CD4-positive, alpha-beta T cell treated with Interleukin-15 for 4 hours (primary cell): ENCODE data around the gene VEPH1.
"Not testable (repeated sequence)": the region's sequence is repeated elsewhere in the genome, so short reads cannot be mapped to it uniquely, and the experiment has no call there.

Experiments
- DNase-seq: peaks from one replicate; pipeline ENCODE4 v3.0.0-alpha.2; 2020; ENCODE audit warnings: low spot score

Gene VEPH1

DNA sequence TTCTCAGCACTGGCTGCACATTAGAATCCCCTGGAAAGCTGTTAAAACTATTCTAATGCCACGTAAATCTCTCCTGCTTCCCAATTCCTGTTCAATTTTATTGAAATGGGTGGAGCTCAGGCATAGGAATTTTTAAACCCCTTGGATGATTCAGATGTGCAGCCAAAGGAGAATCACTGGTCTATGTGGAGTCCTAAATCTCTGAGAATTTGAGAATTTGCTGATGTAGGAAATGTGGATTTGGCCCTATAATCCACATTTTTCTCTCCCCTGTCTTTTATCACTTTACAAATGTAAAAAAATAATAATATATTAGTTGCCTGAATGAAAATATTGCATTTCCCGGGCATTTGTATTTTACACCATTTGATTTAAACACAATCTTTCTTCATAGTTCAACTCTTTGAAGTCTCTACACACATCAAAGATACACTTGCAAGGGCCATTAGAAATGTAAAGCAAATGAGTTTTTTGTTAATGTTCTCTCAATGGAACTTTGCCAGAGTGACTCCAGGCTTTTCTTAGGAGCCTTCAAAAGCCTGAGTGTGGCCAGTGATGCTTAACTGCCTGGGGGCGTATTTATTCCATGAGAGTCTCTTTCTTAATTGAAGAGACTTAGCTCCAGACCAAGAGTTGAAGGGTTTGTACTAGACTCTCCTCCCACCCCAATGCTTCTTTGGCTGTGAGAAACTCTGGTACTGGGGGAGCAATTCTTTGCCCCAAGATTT lies 115.3 kb downstream of the VEPH1 start:
- DNase-seq = no peak

DNA sequence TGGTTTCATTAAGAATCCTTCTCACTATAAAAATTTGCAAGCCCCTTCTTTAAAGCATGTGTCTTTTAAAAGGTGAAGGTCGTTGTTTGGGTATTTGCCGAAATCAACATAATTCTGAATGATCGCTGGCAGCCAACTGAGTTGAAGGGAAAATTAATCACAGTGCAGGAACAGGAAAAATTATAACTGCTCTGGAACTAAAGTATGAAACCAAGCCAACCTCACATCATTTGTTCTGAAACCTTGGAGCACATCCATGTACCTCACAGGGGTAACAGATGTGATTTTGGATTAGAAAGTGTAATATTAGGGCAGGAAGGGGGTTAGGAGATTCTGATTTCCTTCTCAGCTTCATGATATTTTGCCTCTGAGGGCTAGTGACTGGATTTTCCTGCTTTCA lies 118.7 kb downstream of the VEPH1 start:
- DNase-seq = no peak

DNA sequence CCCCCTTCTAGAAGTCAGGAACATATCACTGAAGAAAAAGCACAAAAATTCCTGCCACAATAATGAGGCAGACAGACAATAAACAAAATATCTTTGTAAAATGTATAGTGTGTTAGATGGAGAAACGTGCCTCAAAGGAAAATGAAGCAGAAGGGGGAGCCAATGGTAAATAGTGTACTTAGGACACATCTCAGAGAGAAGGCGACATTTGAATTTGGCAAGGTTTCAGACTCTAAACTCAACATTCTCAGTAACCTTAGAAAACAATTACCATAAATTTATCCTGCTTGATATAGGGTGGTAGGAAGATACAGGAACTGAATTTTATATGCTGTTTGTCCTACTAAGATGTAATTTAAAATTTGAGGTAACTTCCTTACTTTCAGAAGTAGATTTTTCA lies 119.2 kb downstream of the VEPH1 start:
- no peak for DNase-seq

DNA sequence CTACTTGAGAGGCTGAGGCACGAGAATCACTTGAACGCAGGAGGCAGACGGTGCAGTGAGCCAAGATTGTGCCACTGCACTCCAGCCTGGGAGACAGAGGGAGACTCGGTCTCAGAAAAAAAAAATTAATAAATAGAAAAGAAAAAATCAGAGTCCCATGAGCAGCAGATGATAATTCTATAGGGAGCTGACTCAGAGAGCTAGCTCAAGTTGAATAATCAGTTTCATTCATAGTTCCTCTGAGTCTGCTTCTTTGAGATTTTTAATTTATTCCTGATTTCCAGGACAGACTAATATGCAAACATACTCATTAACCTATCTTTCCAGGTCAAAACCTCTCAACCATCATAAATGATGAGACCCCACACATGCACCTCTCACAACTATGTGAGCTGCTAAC lies 121.6 kb downstream of the VEPH1 start:
- no peak for DNase-seq

DNA sequence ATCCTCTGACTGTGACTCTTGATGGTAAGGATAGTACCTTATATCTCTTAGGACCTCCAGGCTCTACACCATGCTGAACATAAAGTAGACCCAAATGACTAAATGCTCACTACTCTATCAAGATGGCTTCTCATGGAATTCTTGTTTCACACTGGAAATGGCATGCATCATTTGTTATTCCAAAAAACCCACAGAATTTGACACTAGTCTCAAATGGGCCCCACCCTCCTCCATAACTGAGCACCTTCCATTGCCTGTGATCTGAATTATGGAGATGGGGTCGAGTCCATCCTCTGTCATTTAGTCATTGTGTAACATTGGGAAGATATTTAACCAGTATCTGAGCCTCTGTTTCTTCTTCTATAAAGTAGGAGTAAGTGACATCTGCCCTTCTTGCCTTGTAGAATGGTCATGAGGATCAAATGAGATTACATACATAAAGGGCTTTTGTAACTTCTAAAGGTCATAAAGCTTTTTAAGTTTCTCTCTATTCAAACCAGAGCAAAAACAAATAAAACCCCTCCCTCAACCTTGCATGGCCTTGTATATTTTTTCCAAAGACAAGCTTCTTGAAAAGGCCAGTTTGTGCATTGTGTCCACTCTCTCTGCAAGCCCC lies 123.6 kb downstream of the VEPH1 start:
- no peak for DNase-seq

DNA sequence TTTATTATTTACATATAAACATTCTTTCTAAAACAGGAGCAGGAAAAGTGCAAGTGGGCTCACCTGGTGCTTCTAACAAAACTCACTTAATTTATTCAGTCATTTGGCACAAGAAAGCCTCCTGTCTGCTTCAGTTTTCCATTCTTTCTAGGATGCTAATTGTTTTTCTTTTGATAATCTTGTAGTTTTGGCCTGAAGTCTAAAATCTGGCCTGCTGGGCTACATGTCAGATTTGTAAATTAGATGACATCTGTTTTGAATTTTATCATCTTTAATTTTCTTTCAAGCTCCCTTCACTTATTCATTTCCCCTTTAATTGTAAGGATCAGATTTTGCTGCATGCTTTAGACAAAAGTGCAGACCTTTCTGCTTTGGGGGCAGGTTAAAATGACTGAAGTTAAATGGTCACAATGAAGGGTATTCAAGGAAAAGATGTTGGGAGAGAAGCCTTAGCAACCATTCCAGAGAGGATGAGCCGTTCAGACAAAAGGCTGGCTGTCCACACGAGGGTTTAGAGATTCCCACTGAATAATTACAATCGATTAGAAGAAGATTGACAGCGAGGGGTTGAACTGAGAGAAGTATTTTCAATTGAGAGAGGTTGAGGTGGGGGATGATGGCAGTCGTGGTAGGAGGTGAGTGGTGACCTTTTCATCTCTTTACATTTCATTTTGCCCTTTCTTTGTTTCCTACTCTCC lies 126.5 kb downstream of the VEPH1 start:
- DNase-seq = no peak

DNA sequence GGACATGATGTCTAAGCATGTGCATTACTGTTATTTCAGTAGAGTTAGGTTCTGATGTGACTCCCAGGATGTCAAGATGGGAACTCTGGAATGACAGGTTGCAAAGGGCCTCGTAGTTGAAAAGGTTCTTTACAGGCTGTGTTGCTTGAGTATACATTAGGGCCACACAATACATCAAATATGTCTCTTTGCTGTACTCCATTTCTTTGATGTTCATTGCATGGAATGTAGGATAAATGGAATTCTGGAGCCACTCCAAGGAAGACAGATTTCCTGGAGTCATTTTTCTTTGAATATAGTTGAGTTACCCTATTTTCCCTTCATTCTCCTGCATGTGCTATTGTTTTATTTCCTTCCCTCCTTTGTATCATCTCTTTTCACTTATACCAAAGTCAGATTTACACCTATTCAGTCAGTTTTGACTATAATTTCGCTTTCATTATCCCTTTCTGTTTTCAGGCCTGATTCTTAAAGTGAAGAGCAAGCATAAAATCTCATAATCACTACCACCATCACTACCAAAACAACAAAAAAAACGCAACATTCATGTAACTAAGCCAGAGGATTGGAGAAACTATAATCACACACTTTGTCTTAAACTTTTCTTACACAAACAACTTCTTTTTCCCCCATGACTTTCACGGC lies 127.8 kb downstream of the VEPH1 start:
- DNase-seq = no peak

DNA sequence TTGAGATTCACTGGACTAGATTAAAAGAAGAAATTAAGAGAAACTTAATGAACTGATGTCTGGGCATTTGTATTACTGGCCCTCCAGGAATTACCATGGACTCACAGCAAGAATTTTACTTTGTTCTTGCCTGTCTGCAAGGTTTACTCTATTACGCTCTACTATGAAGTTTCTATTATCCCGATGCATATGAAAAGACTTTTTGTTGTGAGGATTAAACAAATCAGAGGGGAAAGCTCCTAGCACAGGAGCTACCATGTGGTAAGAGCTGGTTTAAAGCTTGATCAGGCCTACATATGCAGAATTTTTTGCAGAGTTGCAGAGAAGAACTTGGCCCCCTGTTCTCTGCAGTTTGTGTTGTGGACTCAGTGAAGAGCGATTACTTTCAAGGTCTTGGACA lies 128.3 kb downstream of the VEPH1 start:
- no peak for DNase-seq

DNA sequence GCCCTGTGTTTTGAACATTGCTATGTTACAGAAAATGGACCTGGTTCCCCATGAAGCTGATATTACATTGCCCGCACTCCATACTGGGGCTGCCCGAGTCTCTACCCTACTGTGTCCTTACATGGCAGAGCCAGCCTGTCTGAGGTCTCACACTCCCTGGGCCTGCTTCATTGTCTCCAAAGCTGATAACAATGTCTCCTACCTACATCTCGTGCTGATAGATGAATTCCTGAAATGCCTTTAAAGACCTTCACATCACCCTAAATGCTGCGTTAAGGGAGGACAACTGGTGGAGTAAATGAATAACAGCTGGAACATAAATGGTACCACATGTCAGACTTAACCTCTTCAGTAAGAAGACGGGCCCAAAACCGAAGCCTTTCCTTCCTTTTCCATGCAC lies 129.4 kb downstream of the VEPH1 start:
- DNase-seq = no peak

DNA sequence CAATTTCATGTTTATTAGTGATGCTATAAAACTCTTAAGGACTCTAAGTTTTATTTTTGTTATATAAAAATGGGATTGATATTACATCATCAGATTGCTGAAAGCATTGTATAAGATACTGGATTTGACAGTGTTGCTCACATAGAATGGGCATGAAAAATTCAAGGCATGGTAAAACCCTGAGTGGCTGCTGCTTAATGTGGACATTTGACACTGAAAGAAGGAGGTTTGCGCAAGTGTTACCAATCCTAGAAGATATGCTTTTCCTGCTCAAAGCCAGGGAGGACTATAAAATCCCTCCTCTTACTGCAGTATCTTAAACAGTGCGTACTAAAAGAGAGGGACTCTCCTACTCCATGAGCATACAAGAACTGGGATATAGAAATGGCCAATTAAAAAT lies 132.3 kb downstream of the VEPH1 start:
- no peak for DNase-seq

DNA sequence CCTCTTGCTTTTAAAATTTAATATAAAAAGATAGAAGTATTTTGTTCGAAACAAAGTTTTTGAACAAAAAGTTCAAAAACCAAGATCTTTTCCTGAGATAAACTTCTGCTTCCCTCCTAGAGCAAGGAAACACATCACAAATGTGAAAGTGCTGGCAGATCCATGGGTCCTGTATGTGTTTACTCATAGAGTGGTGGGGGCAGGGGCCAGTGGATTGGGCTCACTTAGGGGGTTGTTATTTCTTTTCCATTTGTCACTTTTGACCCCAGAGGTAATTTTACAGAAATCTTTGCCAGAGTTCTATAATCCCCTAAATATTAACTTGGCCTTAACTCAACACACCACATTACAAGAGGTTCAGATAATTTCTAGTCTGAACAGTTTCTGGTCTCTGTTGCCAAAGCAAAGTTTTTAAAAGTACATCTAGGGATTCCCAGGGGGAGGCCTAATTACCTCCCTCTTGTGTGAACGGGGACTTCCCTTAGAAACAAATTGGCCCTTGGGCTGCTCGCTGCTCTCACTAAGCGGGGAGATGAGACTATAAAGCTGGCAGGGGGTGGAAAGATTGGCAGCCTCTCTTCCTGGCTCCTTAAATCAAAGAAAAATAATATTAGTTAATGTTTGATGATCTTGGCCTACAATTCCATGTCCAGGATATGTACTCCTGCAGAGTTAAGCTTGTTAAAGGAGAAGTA lies 133.3 kb downstream of the VEPH1 start:
- no peak for DNase-seq

DNA sequence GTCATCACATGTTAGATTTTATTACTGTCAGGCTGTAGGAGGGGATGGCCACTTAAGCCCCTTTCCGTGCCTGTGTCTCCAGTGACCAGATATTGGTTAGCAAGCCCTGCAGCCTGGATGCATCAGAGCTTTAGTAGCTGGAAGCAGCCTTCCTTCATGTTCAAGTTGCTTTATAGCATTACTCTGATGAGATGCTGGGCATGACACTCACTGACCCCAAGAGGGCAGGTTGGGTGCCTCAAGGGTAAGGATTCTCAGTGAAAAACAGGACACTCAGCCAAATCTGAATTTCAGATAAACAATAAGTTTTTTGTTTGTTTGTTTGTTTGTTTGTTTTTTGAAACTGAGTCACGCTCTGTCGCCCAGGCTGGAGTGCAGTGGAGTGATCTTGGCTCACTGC lies 135.0 kb downstream of the VEPH1 start:
- DNase-seq = no peak

DNA sequence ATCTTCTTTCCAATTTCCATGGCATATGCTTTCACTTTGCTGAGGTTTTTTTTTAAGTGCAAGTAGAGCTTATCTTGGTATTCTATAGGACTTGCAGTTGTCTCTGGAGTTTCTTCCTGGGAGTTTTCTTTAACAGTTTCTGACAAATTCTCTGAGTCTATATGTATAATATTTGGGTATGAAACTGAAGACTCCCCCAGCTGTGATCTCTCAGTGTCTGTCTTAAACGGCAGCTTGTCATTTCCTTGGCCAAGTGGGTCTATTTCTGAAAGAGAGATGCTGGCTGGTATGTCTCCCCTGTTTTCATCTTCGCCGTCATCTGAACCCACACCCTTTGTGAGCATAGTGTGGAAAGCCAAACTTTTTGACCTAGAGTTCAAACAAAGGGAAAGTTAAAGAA lies 139.8 kb downstream of the VEPH1 start:
- DNase-seq = no peak

DNA sequence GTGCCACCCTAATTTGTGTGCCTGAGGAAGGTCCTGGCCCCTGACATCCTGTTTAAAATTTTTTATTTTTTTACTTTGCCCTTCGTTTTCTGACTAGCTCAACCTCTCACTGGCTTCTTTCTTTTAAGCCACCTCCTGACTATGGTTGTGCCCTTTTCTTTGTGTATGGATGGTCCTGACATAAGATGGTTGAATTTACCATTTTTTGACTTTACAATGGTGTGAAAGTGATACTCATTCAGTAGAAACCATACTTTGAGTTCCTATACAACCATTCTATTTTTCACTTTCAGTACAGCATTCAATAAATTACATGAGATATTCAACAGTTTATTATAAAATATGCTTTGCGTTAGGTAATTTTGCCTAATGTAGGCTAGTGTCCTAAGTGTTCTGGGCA lies 140.9 kb downstream of the VEPH1 start:
- no peak for DNase-seq

DNA sequence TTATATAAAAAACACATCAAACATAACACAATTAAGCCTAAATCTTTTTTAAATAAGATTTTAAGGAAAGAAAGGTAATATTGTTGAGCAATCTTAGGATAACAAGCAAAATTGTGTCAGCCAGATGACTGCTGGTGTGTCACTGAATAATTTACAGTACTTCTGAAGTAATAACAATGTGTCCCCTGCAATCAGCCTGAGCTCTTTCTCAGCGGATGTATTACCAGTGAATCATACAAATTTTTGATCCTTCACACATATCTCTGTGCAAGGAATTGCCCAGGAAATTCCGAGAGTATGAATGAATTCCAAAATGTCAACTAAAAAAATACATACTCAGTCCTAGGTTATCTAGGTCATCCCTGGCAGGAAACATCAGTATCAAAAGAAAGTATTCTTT lies 143.2 kb downstream of the VEPH1 start:
- DNase-seq = no peak

DNA sequence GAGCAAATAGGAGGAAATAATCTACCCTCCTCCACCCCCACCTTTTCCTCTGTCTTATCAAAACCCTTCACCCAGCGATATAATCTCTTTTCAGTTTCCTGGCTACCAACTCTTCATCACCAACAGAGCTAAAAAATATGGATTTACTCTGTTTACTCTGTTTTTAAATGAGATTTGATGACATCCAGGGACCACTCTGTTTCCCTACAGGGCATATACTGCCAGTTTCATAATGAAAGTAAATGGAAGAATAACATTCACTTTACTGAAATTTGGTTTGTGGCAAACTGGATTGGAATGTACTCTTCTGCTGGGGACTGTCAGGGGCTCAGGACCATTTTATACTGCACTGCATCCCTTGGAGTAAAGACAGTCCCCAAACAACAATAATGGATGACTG lies 146.7 kb downstream of the VEPH1 start:
- DNase-seq = no peak

DNA sequence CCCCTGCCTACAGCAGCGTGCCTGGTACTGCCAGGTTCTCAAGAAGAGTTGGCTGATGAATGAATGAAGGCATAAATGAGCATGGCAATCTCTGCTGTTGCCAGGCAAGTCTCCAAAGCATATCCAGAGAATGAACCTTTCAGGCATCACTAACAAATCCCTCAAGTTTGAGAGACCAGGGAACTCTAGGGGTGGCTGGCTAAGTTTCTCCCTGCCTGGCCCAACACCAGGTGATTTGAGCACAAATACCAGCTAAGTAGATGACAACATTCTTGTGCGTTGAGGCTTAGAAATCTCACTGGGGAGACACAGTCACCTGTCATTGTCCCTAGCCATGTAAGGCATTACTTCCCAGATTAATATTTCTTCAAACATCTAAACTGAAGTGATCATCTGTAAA lies 147.9 kb downstream of the VEPH1 start:
- no peak for DNase-seq

DNA sequence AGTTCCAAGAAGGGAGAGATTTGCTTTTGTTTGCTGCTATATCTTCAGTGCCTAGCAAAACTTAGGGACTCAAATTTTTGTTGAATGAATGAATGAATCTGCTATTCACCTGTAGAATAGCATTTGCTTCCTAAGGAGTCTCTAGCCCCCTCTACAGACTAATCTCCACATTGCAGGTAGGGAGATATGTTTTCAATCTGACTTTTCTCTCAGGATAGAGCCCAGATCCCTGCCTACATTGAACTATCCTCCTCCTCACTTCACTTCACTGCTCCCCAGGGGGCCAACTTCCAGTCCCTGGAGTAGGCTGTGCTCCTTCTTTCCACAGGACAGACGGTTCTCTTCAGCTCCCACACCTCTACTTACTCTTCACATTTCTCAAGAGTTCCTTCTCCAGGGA lies 148.5 kb downstream of the VEPH1 start:
- no peak for DNase-seq

DNA sequence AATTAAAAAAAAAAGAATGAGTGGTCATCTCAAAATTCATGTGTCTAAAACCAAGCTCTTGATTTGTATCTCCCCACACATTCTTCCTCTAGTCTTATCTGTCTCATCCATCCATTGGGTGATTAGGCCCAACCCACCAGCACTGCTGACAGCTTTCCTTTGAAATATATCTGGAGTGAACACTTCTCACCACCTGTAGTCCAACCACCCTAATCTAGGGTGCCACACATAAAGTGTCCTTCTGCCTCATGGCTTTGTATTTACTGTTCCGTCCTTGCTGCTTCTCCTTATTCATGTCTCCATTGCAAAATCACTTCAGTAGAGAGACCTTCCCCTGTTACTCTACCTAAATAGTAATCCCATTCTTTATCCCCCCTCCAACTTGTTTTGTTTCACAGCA lies 149.0 kb downstream of the VEPH1 start:
- no peak for DNase-seq

DNA sequence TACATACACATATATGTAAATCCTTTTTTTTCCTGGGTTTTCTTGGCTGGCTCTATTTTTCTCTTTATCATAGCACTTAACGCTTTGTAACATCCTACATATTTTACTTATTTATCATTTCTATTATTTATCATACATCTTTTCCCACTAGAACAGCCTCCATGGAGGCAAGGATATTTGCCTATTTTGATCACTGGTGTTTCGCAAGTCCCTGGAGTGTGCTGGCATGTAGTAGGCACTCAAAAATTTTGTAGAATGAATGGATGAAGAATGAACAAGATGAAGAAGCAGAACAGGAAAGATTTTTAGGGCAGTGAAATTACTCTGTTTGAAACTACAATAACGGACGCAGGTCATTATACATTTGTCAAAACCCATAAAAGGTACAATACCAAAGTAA lies 149.6 kb downstream of the VEPH1 start:
- DNase-seq = no peak

DNA sequence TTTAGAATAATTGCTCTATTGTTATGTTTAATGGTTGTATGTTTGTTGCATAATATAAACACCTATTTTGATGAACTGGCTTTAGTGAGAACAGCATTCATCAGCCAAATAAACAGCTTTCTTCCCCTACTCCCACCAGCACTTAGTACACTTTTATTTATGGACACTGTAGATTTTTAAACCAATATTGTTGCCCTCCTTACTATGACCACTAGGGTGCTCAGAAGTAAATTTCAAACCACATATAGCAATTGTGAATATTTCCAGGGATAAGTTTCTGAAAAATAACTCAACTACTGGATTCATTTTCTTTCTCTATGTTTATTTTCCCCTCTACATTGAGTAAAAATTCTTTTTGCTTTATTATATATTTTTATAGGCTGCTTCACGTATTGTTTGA lies 151.2 kb downstream of the VEPH1 start:
- no peak for DNase-seq

DNA sequence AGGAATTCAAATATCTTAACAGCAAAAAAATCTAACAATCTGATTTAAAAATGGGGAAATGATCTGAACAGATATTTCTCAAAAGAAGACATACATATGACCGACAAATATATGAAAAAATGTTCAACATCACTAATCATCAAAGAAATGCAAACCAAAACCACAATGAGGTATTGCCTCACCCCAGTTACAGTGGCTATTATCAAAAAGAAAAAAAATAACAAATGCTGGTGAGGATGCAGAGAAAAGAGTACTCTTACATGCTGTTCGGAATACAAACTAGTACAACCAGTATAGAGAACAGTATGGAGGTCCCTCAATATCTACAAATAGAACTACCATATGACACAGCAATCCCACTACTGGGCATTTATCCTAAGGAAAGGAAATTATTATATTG lies 152.6 kb downstream of the VEPH1 start:
- not testable (repeated sequence) for DNase-seq
